ENCODE results near the gene THBS2.
"Not testable (repeated sequence)": the region's sequence is repeated elsewhere in the genome, so short reads cannot be mapped to it uniquely, and the experiment has no call there.

The THBS2 gene

GRCh38 chr6:169263836-169264608, 10.4 kb upstream of the THBS2 start:
- Histone ChIP-seq H3K9me3 (ENCODE audit: control insufficient read depth in 2 of 2, low read length in 2 of 2) (no peaks in the 10 kb centered on the region), H3K27ac (ENCODE audit: low read depth in 2 of 2, low read length in 2 of 2) (no peak overlapping the region), H3K4me1 (ENCODE audit: control insufficient read depth in 2 of 2, insufficient read depth in 2 of 2, low read length in 2 of 2) (no peaks in the 10 kb centered on the region), H3K27me3 (ENCODE audit: control insufficient read depth in 2 of 2, insufficient read depth in 2 of 2, low read length in 2 of 2) (no peaks in the 10 kb centered on the region), H3K9ac (ENCODE audit: low read depth in 1 of 2, low read length in 2 of 2) (no peak overlapping the region), H3K4me3 (ENCODE audit: low read length in 2 of 2) (no peak overlapping the region), H3K36me3 (ENCODE audit: control insufficient read depth in 2 of 2, insufficient read depth in 2 of 2, low read length in 2 of 2) (no peaks in the 10 kb centered on the region)

GRCh38 chr6:169263374-169263773, 9.7 kb upstream of the THBS2 start:
- Histone ChIP-seq H3K4me1 (ENCODE audit: control insufficient read depth in 2 of 2, insufficient read depth in 2 of 2, low read length in 2 of 2) (no peaks in the 10 kb centered on the region), H3K9me3 (ENCODE audit: control insufficient read depth in 2 of 2, low read length in 2 of 2) (no peaks in the 10 kb centered on the region), H3K9ac (ENCODE audit: low read depth in 1 of 2, low read length in 2 of 2) (no peak overlapping the region), H3K27ac (ENCODE audit: low read depth in 2 of 2, low read length in 2 of 2) (no peak overlapping the region), H3K4me3 (ENCODE audit: low read length in 2 of 2) (no peak overlapping the region), H3K27me3 (ENCODE audit: control insufficient read depth in 2 of 2, insufficient read depth in 2 of 2, low read length in 2 of 2) (no peaks in the 10 kb centered on the region), H3K36me3 (ENCODE audit: control insufficient read depth in 2 of 2, insufficient read depth in 2 of 2, low read length in 2 of 2) (no peaks in the 10 kb centered on the region)

- H3K27me3 ChIP-seq (ENCODE audit: control insufficient read depth in 2 of 2, insufficient read depth in 2 of 2, low read length in 2 of 2); H3K9me3 ChIP-seq (ENCODE audit: control insufficient read depth in 2 of 2, low read length in 2 of 2); H3K9ac ChIP-seq (ENCODE audit: low read depth in 1 of 2, low read length in 2 of 2); H3K27ac ChIP-seq (ENCODE audit: low read depth in 2 of 2, low read length in 2 of 2); H3K4me1 ChIP-seq (ENCODE audit: control insufficient read depth in 2 of 2, insufficient read depth in 2 of 2, low read length in 2 of 2); H3K4me3 ChIP-seq (ENCODE audit: low read length in 2 of 2); H3K36me3 ChIP-seq (ENCODE audit: control insufficient read depth in 2 of 2, insufficient read depth in 2 of 2, low read length in 2 of 2): not testable (repeated sequence)
These were observed 9.0 kb upstream of the THBS2 start for GRCh38 chr6:169262602-169263001.

- no peak overlapping the region for H3K9ac ChIP-seq (ENCODE audit: low read depth in 1 of 2, low read length in 2 of 2)
- no peaks in the 10 kb centered on the region for H3K4me1 ChIP-seq (ENCODE audit: control insufficient read depth in 2 of 2, insufficient read depth in 2 of 2, low read length in 2 of 2)
- H3K27ac ChIP-seq (ENCODE audit: low read depth in 2 of 2, low read length in 2 of 2) = no peak overlapping the region
- H3K9me3 ChIP-seq (ENCODE audit: control insufficient read depth in 2 of 2, low read length in 2 of 2) = peaks cover 0 to 2% of the 10 kb centered on the region in 2 donors
- H3K36me3 ChIP-seq (ENCODE audit: control insufficient read depth in 2 of 2, insufficient read depth in 2 of 2, low read length in 2 of 2) = no peaks in the 10 kb centered on the region
- no peak overlapping the region for H3K4me3 ChIP-seq (ENCODE audit: low read length in 2 of 2)
- H3K27me3 ChIP-seq (ENCODE audit: control insufficient read depth in 2 of 2, insufficient read depth in 2 of 2, low read length in 2 of 2) = peaks cover 20 to 23% of the 10 kb centered on the region in 2 donors
These were observed 2.9 kb upstream of the THBS2 start for GRCh38 chr6:169256518-169256917.

- H3K9me3 ChIP-seq (ENCODE audit: control insufficient read depth in 2 of 2, low read length in 2 of 2) = peaks cover 0 to 2% of the 10 kb centered on the region in 2 donors
- peaks cover 20 to 23% of the 10 kb centered on the region in 2 donors for H3K27me3 ChIP-seq (ENCODE audit: control insufficient read depth in 2 of 2, insufficient read depth in 2 of 2, low read length in 2 of 2)
These were observed 2.4 kb upstream of the THBS2 start for GRCh38 chr6:169256061-169256460.

GRCh38 chr6:169255643-169256042, 2.0 kb upstream of the THBS2 start:
- Histone ChIP-seq H3K27me3 (ENCODE audit: control insufficient read depth in 2 of 2, insufficient read depth in 2 of 2, low read length in 2 of 2) (peaks cover 22 to 23% of the 10 kb centered on the region in 2 donors), H3K4me1 (ENCODE audit: control insufficient read depth in 2 of 2, insufficient read depth in 2 of 2, low read length in 2 of 2) (no peaks in the 10 kb centered on the region), H3K9me3 (ENCODE audit: control insufficient read depth in 2 of 2, low read length in 2 of 2) (peaks cover 0 to 2% of the 10 kb centered on the region in 2 donors), H3K36me3 (ENCODE audit: control insufficient read depth in 2 of 2, insufficient read depth in 2 of 2, low read length in 2 of 2) (no peaks in the 10 kb centered on the region), H3K4me3 (ENCODE audit: low read length in 2 of 2) (no peak overlapping the region), H3K27ac (ENCODE audit: low read depth in 2 of 2, low read length in 2 of 2) (no peak overlapping the region), H3K9ac (ENCODE audit: low read depth in 1 of 2, low read length in 2 of 2) (no peak overlapping the region)

More at GRCh38 chr6:169256061-169256460, 2.4 kb upstream of the THBS2 start:
- no peaks in the 10 kb centered on the region for H3K36me3 ChIP-seq (ENCODE audit: control insufficient read depth in 2 of 2, insufficient read depth in 2 of 2, low read length in 2 of 2)
- H3K27ac ChIP-seq (ENCODE audit: low read depth in 2 of 2, low read length in 2 of 2) = no peak overlapping the region
- no peak overlapping the region for H3K9ac ChIP-seq (ENCODE audit: low read depth in 1 of 2, low read length in 2 of 2)
- no peaks in the 10 kb centered on the region for H3K4me1 ChIP-seq (ENCODE audit: control insufficient read depth in 2 of 2, insufficient read depth in 2 of 2, low read length in 2 of 2)
- no peak overlapping the region for H3K4me3 ChIP-seq (ENCODE audit: low read length in 2 of 2)

- H3K27me3 ChIP-seq (ENCODE audit: control insufficient read depth in 2 of 2, insufficient read depth in 2 of 2, low read length in 2 of 2) = peaks cover 24 to 25% of the 10 kb centered on the region in 2 donors
- H3K36me3 ChIP-seq (ENCODE audit: control insufficient read depth in 2 of 2, insufficient read depth in 2 of 2, low read length in 2 of 2) = no peaks in the 10 kb centered on the region
- H3K4me3 ChIP-seq (ENCODE audit: low read length in 2 of 2) = no peak overlapping the region
- H3K27ac ChIP-seq (ENCODE audit: low read depth in 2 of 2, low read length in 2 of 2) = no peak overlapping the region
- no peaks in the 10 kb centered on the region for H3K4me1 ChIP-seq (ENCODE audit: control insufficient read depth in 2 of 2, insufficient read depth in 2 of 2, low read length in 2 of 2)
- no peak overlapping the region for H3K9ac ChIP-seq (ENCODE audit: low read depth in 1 of 2, low read length in 2 of 2)
- H3K9me3 ChIP-seq (ENCODE audit: control insufficient read depth in 2 of 2, low read length in 2 of 2) = peaks cover 0 to 2% of the 10 kb centered on the region in 2 donors
These were observed 1.0 kb upstream of the THBS2 start for GRCh38 chr6:169254456-169255316.

- Histone ChIP-seq H3K4me3 (ENCODE audit: low read length in 2 of 2) (peak overlapping the region in 1 of 2 donors; percentile 44), H3K9me3 (ENCODE audit: control insufficient read depth in 2 of 2, low read length in 2 of 2) (peaks cover 0 to 2% of the 10 kb centered on the region in 2 donors), H3K27ac (ENCODE audit: low read depth in 2 of 2, low read length in 2 of 2) (no peak overlapping the region), H3K27me3 (ENCODE audit: control insufficient read depth in 2 of 2, insufficient read depth in 2 of 2, low read length in 2 of 2) (peaks cover 24 to 25% of the 10 kb centered on the region in 2 donors), H3K9ac (ENCODE audit: low read depth in 1 of 2, low read length in 2 of 2) (no peak overlapping the region), H3K36me3 (ENCODE audit: control insufficient read depth in 2 of 2, insufficient read depth in 2 of 2, low read length in 2 of 2) (no peaks in the 10 kb centered on the region), H3K4me1 (ENCODE audit: control insufficient read depth in 2 of 2, insufficient read depth in 2 of 2, low read length in 2 of 2) (no peaks in the 10 kb centered on the region)
These were observed 999 bp downstream of the THBS2 start for GRCh38 chr6:169252505-169253189.

- Histone ChIP-seq H3K4me3 (ENCODE audit: low read length in 2 of 2) (peak overlapping the region in 1 of 2 donors; percentile 33), H3K36me3 (ENCODE audit: control insufficient read depth in 2 of 2, insufficient read depth in 2 of 2, low read length in 2 of 2) (no peaks in the 10 kb centered on the region), H3K27ac (ENCODE audit: low read depth in 2 of 2, low read length in 2 of 2) (no peak overlapping the region), H3K9ac (ENCODE audit: low read depth in 1 of 2, low read length in 2 of 2) (no peak overlapping the region), H3K4me1 (ENCODE audit: control insufficient read depth in 2 of 2, insufficient read depth in 2 of 2, low read length in 2 of 2) (no peaks in the 10 kb centered on the region), H3K9me3 (ENCODE audit: control insufficient read depth in 2 of 2, low read length in 2 of 2) (peaks cover 0 to 2% of the 10 kb centered on the region in 2 donors), H3K27me3 (ENCODE audit: control insufficient read depth in 2 of 2, insufficient read depth in 2 of 2, low read length in 2 of 2) (peaks cover 24 to 25% of the 10 kb centered on the region in 2 donors)
These were observed 1.7 kb downstream of the THBS2 start for GRCh38 chr6:169251822-169252504.

All from mucosa of rectum (tissue), 2 donors.